Hepatocyte (in vitro differentiated cells): Measurements from ENCODE around the gene IFNL2. TPM values are rescaled to one million over a fixed set of nuclear protein-coding genes. Genes with fewer than 3 reads are reported as not detected.

ENCODE experiments used
- DNase-seq: peaks from one replicate; pipeline ENCODE4 v3.0.0-alpha.2; 2016; ENCODE audit warnings: low spot score
- H2AFZ ChIP-seq: fragments of 200-600 bp; sonication (generic); 2 replicates; pipeline ENCODE4 v1.6.0; 2016; ENCODE audit warnings: antibody characterized with exemption, mild to moderate bottlenecking
- H3K27ac ChIP-seq: fragments of 200-600 bp; sonication (generic); 2 replicates; pipeline ENCODE4 v1.5.1; 2016; ENCODE audit warnings: mild to moderate bottlenecking
- H3K27me3 ChIP-seq: fragments of 200-600 bp; sonication (generic); 2 replicates; pipeline ENCODE4 v1.6.1; 2016
- H3K36me3 ChIP-seq: fragments of 200-600 bp; sonication (generic); replicated peaks from 2 replicates; pipeline ENCODE4 v1.5.1; 2016; ENCODE audit warnings: low read depth; ENCODE audit not compliant: insufficient read depth
- H3K4me1 ChIP-seq: fragments of 200-600 bp; sonication (generic); 2 replicates; pipeline ENCODE4 v1.5.1; 2016; ENCODE audit warnings: mild to moderate bottlenecking, moderate library complexity; ENCODE audit not compliant: insufficient read depth
- H3K4me2 ChIP-seq: fragments of 200-600 bp; sonication (generic); 2 replicates; pipeline ENCODE4 v1.6.0; 2016
- H3K4me3 ChIP-seq: fragments of 200-600 bp; sonication (generic); 2 replicates; pipeline ENCODE4 v1.5.1; 2016; ENCODE audit warnings: mild to moderate bottlenecking
- H3K79me2 ChIP-seq: fragments of 200-600 bp; sonication (generic); 2 replicates; pipeline ENCODE4 v1.6.0; 2017; ENCODE audit warnings: mild to moderate bottlenecking
- H3K9me2 ChIP-seq: fragments of 200-600 bp; sonication (generic); replicated peaks from 2 replicates; pipeline ENCODE4 v1.6.0; 2017; ENCODE audit warnings: mild to moderate bottlenecking; ENCODE audit not compliant: insufficient read depth
- H3K9me3 ChIP-seq: fragments of 200-600 bp; sonication (generic); 2 replicates; pipeline ENCODE4 v1.5.1; 2016; ENCODE audit warnings: low read depth, mild to moderate bottlenecking
- H4K20me1 ChIP-seq: fragments of 200-600 bp; sonication (generic); 2 replicates; pipeline ENCODE4 v1.6.0; 2016; ENCODE audit warnings: mild to moderate bottlenecking; ENCODE audit not compliant: insufficient read depth, poor library complexity, severe bottlenecking
- CTCF ChIP-seq: fragments of 200-600 bp; sonication (generic); IDR thresholded peaks from 2 replicates; pipeline ENCODE4 v1.5.1; 2016; ENCODE audit warnings: antibody characterized with exemption, mild to moderate bottlenecking; ENCODE audit not compliant: poor library complexity
- EZH2 ChIP-seq: fragments of 200-600 bp; sonication (generic); IDR thresholded peaks from 2 replicates; pipeline ENCODE4 v1.6.1; 2016; ENCODE audit warnings: antibody characterized with exemption, mild to moderate bottlenecking, borderline replicate concordance
- EZH2phosphoT487 ChIP-seq: fragments of 200-600 bp; sonication (generic); IDR thresholded peaks from one replicate; pipeline ENCODE4 v1.6.1; 2018; ENCODE audit warnings: antibody characterized with exemption, mild to moderate bottlenecking, low read depth, moderate library complexity; ENCODE audit not compliant: unreplicated experiment, severe bottlenecking
- WGBS: methylation state at CpG from one replicate; pipeline ENCODE4 v1.1.6; 2016; ENCODE audit warnings: low lambda C conversion rate; ENCODE audit errors: missing lambda C conversion rate; 5-methylcytosine and 5-hydroxymethylcytosine counted together
- polyA plus RNA-seq: library from polyadenylated mRNA; unstranded; fragments of >200 nt; fragmentation: Nextera tagmentation; extraction: Ambion mirVana; gene quantifications from 2 replicates; pipeline ENCODE4 v1.2.1, GENCODE V29; 2016
- total RNA-seq: library from RNA; depleted of rRNA; stranded (reverse); fragments of >200 nt; gene quantifications from 2 replicates; pipeline ENCODE4 v1.2.3, GENCODE V29; 2014

Gene IFNL2
- total and polyA plus RNA-seq, 2 experiments from 2014 or later = not detected

- peaks cover 21% of the 10 kb centered on the region for H3K4me1 ChIP-seq
- no peaks in the 10 kb centered on the region for H4K20me1 ChIP-seq
- no peak overlapping the region for H3K27ac ChIP-seq
- H3K9me2 ChIP-seq = no peaks in the 10 kb centered on the region
- TF ChIP-seq EZH2phosphoT487 (no peak), CTCF (no peak), EZH2 (no peak)
- H3K9me3 ChIP-seq = no peaks in the 10 kb centered on the region
- H3K36me3 ChIP-seq = no peaks in the 10 kb centered on the region
- H2AFZ ChIP-seq = no peak overlapping the region
- H3K4me2 ChIP-seq = no peak overlapping the region
- WGBS = 80% methylated on average over 9 of the region's 11 CpGs
- no peak for DNase-seq
- no peaks in the 10 kb centered on the region for H3K79me2 ChIP-seq
- H3K4me3 ChIP-seq = no peak overlapping the region
- peaks cover 13% of the 10 kb centered on the region for H3K27me3 ChIP-seq
Observed at GRCh38 chr19:39310558-39311311, 42.5 kb downstream of the IFNL2 start.

DNA sequence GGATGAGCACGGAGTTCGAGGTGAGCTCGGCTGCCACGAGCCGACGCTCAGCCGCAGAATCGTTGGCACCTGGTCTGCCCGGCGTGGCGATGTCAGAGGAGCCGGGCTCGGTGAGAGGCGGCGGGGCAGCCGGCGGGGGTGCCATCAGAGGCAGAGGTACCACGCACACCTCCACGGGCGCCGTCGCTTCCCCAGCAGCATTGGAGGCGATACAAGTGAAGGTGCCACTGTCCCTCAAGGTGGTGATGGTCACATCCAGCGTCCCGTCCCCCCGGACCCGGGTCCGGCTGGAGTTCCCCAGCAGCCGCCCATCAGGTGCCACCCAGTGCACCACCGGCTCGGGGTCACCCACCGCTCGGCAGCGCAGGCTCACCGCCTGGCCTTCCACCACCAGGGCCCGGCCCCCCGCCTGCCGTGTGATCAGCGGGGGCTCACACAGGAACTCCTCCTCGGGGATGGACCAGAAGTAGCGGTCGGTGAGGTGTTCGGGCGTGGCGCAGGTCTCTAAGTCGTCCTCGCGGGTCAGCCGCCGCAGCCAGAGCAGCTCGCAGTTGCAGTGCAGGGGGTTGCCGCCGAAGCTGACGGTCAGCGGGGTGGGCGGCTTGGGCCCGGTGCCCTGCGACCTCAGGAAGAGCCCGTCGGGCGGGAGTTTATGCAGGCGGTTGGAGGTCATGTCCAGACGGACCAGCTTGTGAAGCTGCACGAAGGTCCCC lies 46.0 kb downstream of the IFNL2 start:
- H3K27ac ChIP-seq = no peak overlapping the region
- no peaks in the 10 kb centered on the region for H3K4me1 ChIP-seq
- H3K36me3 ChIP-seq = no peaks in the 10 kb centered on the region
- TF ChIP-seq EZH2phosphoT487 (no peak), CTCF (no peak), EZH2 (no peak)
- WGBS = 97% methylated on average over 61 of the region's 64 CpGs
- no peaks in the 10 kb centered on the region for H3K79me2 ChIP-seq
- H3K27me3 ChIP-seq = no peaks in the 10 kb centered on the region
- no peak overlapping the region for H3K4me3 ChIP-seq
- DNase-seq = no peak
- no peaks in the 10 kb centered on the region for H4K20me1 ChIP-seq
- no peak overlapping the region for H3K4me2 ChIP-seq
- no peaks in the 10 kb centered on the region for H3K9me3 ChIP-seq
- no peak overlapping the region for H2AFZ ChIP-seq
- no peaks in the 10 kb centered on the region for H3K9me2 ChIP-seq

- Histone ChIP-seq H3K27ac (no peak overlapping the region), H3K9me2 (no peaks in the 10 kb centered on the region), H2AFZ (no peak overlapping the region), H3K27me3 (no peaks in the 10 kb centered on the region), H3K4me2 (no peak overlapping the region), H3K4me3 (no peak overlapping the region), H3K36me3 (no peaks in the 10 kb centered on the region), H3K9me3 (no peaks in the 10 kb centered on the region), H4K20me1 (no peaks in the 10 kb centered on the region), H3K4me1 (peaks cover 4% of the 10 kb centered on the region), H3K79me2 (no peaks in the 10 kb centered on the region)
- 97% methylated on average over 1 of the region's 1 CpG for WGBS
- TF ChIP-seq EZH2phosphoT487 (no peak), CTCF (no peak), EZH2 (no peak)
- no peak for DNase-seq
Observed at GRCh38 chr19:39315933-39316332, 47.7 kb downstream of the IFNL2 start.
